DMS53 (cell line): ENCODE data around the gene ATG2A.

Experiments used
- DNase-seq: peaks from one replicate; lab custom pipeline; 2025; lab: John Stamatoyannopoulos, UW

ATG2A gene

DNA sequence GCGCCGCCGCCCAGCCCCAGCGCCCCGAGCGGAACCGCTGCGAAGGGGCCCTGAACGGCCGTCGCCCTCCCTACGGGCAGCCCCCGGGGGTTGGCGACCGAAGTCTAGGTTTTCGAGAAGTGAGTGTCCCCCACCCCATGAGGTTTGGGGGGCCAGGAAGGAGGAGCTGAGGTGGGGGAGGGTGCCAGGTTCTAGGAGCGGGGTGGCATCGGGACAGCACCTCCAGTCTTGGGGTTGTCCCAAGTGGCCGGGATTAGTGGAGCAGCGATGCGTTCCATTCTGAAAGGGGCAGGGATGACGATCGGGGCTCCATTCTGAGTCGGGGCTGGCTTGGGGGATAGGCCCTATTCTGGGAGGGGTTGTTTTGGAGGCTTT, 7.9 kb upstream of the ATG2A start:
- DNase-seq: peak; percentile 55

DNA sequence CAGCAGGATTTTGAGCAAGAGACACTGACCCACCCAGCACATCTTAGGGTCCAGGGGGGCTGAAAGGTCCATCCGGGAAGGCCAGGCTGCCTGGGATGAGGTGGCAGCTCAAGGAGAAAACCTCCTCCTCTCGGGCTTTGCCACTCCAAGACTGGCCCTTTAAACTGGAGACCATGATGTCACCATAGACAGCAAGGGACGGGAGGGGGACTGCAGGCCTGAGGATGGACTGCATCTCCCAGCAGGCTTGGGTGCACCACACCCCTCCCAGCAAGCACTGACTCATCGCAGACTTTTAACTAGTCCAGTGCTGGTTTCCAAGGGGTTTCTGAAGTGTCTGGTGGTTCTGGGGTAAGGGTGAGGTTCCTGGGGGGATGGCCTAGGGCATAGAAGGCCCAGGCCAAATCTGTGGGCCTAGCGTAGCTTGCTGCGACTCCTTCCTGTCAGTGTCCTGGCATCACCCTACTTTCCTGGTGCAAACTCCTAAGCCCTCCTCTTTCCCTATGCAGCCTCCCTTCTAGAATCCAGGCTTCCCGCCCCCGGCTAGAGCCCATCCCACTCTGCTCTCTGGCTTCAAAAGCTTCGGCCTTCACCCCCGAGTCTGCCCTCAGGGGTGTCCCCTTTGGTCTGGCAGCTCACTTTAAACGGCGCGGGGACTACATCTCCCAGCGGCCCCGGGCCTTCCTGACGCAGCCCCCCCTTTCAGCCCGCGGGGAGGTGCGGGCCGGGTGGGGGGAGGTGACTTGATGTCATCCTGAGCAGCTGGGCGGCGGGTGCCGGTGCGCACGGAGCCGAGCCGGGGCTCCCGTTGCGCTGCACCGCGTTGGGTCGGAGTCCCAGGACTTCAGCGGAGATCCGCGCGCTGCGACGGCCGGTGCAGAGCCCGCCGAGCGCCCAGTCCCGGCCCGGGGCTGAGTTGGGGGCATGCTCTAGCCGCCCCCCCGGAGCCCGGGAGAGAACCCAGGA, 7.2 kb upstream of the ATG2A start, which contains the start of gene PPP2R5B:
Gene PPP2R5B, plus strand, starts transcription at position 746 of the 966 bp plus-strand sequence. CDS start 1,046 bp downstream, outside the sequence.
- peak; percentile 95 for DNase-seq

DNA sequence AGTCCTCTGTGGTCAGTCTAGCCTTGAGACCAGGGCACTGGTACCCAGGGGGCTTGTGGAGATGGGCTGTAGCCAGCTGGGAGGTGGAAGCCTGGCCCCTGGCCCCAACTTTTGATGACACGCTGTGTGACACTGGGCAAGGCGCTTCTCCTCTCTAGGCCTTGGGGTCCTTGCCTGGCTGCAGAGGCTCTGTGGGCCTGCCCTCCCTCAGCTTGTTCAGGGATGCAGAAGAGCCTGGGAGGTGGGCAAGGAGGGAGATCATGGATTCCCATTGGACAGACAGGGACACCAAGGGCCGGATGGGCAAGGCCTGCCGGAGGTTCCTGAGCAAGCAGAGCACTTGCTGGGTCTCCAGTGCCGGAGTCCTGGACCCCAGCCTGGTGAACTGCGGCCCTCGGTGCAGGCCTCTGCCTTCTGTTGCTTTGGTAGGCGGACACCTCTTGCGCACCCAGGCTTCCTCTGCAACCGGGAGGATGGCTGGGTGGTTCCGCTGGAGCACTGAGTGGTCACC, 6.2 kb upstream of the ATG2A start:
- no peak for DNase-seq

DNA sequence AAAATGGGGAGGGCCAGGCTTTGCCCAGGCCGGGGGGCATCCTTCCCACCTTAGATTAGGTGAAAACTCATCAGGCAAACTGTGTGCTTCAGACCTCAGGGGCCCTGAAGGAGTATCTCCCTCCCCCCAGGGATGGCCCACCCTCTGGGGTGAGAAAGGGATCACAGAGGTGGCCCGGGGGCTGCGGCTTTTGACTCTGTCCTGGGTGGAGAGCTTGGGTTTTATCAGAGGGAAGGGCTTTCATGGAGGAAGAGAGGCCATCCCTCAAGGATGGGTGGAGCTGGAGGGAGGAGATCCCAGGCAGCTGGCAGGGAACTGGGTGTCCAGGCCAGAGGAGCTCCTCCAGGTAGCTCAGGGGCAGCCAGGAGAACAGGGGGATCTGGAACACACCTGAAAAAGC, 4.4 kb upstream of the ATG2A start:
- DNase-seq: no peak

DNA sequence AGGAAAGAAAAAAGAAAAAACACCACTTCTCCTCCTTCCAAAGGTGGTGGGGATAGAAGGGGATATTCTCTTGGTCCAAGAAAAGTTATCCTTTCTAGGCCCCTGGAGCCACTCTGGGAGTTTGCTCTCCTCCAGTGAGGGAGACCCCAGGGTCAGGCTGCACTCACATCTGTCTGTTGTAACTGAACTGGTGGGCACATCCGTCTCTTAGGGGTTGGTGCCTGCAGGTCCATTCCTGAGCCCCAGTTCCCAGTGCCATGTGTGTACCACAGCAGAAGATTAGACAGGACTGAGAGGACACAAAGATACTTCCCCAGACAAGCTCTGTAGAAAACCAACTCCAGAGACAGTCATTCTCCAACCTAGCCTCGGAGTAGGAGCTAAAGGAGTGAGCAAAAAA, 3.1 kb upstream of the ATG2A start:
- DNase-seq: no peak

DNA sequence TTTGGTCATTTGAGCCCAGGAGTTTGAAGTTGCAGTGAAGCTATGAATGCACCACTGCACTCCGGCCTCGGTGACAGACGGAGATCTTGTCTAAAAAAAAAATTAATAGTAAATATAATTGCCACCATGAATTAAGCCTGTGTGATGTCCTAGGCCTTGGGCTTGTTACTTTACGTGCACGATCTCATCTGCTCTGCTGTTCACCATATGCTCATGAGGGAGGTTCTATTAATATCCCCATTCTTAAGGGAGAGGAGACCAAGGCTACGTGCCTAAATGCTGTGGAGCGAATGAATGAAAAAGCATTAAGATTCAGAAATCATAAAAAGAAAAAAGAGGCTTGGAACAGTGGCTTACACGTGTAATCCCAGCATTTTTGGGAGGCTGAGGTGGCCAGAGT, 2.6 kb upstream of the ATG2A start:
- DNase-seq: no peak

DNA sequence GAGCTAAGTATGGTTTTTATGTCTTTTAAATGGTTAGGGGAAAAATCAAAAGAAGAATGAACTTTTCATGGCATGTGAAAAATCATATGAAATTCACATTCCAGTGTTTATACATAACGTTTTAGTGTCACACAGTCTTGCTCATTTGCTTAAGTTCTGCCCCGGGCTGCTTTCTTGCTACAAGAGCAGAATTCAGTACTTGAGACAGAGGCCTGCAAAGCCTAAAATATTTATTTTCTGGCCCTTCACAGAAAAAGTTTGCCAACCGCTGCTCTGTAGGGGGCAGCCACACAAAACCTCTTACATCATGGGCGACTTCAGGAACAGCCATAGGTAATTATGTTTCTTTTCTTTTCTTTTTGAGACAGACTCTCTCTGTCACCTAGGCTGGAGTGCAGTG, 1.0 kb upstream of the ATG2A start:
- DNase-seq: no peak

DNA sequence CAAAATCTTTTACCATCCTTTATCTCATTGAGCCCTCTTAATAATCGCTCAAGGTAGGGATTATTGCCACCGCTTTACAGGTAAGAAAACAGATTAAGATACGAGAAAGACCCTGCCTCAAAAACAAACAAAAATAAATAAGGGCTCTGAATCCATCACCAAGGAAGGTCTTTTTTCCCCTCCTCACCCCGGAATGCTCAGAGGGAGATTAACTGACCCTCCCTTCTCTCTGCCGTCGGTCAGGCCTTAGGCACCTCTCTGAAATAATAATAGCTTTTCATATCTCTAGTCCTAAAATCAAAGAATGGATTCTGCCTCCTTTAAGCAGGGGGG, 620 bp upstream of the ATG2A start:
- DNase-seq: no peak

DNA sequence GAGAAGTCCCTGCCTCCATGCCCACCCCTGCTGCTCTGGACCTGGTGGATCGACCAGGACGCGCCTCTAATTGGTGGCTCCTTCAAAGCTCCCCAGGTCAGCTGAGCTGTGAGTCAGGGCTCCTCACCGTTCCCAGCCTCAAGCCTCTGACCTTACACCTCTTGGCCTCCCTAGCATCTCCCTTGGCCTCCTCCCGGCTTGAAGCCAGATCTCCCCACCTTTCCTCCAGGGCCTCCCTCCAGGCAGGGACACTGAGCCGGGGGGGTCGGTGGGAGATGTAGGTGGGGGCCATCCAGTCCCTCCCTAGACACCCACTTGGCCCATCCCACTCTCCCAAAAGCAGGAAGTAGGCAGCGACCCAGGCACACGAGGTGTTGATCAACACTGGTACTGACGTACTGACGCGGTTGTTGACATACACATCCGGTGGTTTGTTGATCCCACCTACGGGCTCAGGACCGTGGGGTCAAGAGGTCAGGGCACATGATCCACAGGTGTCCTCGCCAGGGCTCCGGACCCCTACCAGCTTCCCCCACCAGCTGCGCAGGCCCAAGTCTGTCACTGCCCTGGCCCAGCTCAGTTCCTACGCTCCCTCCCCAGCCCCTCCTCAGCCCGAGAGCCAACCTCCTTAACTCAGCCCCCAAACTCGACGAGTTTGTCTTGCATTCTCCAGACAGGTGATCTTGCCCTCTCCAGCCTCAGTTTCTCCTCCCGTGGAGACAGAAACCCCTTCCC, 802 bp downstream of the ATG2A start:
- DNase-seq: peak; percentile 81

DNA sequence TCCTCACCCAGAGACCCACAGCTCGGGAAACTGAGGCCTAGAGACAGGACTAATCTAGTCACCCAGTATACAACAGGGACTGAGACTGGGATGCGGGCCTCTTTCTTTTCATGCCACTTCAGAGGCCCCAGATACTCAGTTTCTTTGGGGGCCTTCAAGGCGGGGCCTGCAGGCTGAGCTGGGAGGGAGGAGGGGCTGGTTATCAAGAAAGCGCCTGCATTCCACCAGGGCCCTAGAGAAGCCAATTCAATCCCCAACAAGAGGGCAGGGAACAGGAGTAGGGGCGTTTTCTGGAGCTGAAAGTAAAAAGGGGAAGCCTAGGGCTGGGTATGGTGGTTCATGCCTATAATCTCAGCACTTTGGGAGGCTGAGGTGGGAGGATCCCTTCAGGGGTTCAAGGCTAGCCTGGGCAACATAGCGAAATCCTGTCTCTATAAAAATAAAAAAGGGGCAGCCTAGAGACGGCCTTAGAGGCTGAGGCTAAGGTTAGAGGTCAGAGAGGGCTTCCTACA, 1.6 kb downstream of the ATG2A start:
- DNase-seq: no peak

DNA sequence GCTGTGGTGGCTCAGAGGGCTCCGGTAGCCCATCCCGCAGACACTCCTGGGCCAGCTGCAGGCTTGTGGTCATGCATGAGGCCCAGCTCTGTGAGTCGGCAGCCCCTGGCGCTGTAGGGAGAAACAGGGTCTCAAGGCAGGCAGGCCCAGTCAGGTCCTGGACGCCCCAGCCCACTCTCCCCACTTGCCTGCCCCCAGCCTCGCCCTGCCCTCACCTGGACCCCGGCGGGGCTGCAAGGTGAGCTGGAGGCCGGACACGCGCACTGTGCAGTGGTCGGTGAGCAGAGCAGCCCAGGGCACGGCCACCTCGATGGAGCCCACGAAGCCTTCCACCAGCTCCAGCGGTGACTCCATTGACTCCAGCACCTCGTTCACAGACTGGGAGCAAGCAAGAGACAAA, 2.9 kb downstream of the ATG2A start:
- no peak for DNase-seq

DNA sequence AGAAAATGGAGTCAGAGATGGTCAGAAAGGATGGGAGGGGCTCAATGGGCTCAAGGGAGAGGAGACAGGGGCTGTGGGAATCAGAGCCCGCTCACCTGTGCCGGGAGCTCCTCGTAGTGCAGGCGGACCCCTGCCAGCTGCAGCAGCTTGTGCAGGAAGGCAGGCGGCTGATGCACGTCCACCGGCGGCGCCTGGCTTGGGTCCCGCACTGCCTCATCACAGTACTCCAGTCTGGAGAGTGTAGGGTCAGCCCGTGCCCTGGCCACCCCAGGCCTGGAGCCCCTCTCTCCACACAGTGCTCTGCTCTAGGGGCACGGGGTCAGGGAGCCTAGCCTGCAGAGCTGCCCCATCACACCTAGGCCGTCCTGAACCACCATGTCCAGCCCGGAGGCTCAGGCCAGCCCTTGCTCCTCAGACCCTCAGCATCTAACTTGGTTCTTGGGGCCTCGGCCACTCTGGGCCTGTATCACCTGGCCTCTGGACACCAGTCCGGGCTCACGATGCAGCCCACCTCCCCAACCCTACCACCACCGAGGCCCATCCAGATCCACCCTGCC, 3.8 kb downstream of the ATG2A start:
- no peak for DNase-seq

DNA sequence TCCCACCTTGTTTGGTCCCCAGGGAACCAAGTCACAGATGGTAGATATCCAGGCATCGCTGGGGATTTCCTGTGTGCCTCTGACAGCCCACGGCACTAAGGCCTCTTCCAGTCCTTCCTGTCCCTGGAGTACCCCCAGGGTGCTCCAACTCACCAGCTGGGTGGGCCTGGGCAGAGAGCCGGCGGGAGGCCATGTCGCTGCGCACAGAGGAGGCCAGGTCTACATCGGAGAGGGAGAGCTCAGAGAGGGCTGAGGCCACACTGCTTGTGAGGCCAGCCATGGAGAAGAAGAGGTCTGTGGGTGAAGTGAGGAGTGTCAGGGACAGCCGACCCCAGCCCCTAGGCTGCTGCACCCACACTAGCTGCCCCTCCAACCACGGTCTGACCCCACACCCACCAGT, 5.3 kb downstream of the ATG2A start:
- no peak for DNase-seq

DNA sequence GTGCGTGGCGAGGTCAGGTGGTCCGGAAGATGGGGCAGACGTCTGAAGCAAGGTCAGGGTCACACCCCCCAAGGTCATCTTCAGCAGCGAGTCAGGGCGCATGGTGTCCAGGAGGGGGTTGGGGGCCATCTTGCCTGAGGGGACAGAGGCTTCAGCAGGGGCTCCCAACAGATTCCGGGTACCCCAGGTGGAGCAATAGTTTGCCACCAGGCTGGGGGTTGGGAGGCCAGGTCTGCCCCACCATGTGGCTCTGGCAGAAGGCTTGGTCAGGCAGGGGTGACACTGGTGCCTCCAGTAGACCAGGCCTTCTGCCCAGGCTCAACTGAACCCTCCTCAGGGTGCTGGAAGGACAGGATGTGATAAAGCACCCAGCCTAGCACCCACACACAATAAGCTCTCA, 5.9 kb downstream of the ATG2A start:
- no peak for DNase-seq

DNA sequence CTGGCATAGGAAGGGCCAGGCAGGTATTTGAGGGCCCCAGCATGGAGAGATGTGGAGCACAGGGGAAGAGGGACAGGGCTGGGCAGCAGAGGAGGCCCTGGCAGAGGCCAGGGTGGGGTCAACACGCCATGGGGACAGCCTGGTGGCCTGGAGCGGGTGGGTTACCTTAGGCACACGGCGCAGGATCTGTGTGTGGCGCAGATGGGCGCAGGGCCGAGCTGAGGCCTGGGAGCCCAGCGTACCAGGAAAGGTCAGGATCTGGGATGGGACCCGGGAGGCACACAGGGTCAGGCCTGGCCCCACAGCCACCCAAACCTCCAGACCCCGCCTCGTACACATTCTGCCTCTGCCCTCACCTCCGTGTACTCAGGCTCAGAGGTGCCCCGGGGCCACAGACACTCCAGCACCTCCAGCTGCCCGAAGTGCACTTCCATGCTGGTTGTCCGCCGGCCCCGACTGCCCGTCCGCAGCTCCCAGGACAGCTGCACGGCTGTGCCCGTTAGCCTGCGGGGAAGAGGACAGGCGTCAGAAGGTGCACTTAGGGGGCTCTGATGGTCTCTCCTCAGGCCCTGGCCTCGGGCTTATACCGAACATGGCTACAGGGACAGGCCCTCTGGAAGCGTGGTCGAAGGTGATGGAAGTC, 6.4 kb downstream of the ATG2A start:
- DNase-seq: no peak

DNA sequence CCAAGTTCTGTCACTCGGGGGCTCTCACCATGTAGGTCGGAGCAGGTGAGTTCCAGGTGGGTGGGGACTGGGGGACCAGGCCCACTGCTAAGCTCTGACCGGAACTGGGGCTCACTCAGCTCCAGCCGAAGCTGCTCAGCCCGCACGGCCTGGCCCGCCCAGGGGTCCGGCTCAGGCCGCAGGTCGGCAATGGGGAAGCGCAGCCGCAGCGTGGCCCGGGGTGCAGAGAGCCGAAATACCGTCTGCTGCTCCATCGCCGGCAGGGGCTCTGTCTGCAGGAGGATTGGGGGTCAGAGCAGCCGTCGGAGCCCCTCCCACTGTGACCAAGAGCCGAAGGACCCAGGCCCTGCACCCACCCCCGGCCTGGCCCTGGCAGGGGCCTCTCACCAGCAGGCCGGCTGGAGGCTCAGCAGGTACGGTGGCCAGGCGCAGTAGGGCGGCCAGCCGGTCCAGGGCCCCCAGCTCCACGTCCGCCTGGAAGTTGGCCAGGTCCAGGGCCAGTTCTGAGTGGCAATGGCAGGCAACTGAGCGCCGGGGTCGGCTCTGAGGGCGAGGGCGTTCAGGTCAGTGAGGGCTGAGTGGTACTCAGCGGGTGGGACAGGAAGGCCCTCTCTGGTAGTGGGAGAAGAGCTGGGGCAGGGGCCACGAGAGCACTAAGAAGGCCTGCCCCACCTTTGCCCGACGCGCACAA, 7.2 kb downstream of the ATG2A start:
- DNase-seq: no peak

DNA sequence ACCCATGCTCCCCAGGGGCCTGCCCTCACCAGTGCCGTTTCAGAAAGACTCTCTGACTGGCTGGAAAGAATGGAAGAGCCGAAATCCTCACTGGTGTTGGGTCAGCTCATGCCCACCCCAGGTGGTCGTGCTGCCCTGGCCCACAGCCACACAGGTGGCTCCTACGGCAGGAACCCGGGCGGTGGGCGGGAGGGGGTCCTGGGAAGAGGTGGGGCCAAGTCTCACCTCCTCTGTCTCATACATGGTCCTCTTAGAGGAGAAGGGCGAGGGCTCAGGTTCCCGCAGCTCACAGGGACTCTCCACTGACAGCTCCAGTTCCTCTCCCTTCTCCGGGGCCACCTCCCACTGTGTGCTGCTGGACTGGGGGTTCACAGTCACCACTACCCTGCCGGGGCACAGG, 8.2 kb downstream of the ATG2A start:
- no peak for DNase-seq

DNA sequence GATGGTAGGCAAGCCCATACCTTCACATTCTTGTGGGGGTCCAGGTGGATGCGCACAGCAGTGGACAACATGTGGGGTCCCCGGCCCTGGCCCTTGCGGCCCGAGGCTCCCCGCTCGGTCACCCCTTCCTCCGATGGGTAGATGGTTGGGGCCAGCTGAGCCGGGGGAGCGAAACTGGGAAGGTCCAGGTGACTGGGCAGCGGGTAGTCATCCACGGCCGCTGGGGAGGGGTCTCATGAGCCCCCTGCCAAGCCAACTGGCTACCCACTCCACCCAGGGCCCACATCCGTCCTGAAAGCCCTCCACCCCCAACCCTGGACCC, 10.7 kb downstream of the ATG2A start:
- DNase-seq: no peak

DNA sequence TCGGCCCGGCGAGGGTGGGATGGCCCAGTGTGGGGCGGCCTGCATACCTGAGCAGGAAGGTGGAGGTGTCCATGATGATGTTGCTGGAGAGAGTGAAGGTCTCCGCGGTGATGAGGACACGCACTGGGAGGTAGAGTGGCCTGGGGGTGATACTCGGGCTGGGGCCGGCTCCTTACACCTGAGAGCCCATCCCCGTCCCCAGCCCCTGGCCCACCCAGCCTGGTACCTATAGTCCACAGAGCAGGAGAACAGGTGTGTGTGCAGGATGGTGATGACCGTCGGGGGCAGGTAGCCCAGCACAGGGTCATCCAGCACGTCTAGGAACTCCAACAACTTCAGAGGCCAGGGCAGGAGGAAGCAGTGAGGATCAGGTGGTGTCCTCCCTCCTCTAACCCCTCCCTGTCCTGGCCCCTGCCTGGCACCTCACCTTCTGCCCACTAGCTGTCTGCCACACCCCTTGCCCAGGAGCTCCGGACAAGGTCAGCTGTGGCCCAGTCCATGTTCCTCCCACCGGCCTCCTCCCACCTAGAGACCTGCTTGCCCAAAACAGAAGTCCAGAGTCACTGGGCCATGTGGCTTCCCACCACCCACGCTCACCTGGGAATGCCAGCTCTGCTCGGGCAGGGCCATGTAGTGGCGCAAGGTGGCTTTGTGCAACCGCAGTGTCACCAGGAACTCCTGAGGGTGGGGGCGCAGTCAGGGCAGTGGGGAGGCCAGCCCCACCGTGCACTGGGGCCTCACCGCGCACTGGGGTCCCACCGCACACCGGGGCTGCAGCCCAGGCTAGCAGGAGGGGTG, 11.3 kb downstream of the ATG2A start:
- no peak for DNase-seq

DNA sequence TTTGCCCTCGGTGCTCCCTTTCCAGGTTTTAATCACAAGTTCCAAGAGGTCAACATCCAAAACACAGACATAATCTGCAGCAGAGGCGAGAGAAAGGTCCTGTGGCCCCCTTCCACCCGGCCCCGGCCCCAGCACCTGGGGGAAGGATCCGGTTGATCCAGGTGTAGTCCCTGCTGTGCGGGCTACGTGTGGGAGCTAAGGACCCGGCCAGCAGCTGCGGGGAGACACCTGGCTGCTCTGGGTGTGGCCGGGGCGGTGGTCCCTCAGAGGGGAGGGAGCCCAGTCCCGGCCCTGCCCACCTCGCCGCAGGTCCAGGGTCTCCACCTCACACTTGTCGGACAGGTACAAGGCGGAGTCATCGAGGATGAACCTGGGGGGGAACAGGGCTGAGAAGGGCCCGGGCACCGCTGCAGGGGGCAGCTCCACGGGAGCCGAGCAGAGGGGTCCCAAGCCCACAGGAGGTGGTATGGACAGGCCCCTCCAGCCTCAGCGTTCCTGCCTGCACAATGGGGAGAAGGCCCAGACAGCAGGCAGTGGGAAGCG, 13.6 kb downstream of the ATG2A start:
- no peak for DNase-seq
